H9 (cell line): Measurements from ENCODE around the gene BBOF1. TPM values are rescaled to one million over a fixed set of nuclear protein-coding genes. Genes with fewer than 3 reads are reported as not detected.

Source experiments
- DNase-seq: peaks from one replicate; pipeline ENCODE4 v3.0.0-alpha.2; 2017
- H2AFZ ChIP-seq: one replicate; pipeline ENCODE4 v1.6.1; 2013; ENCODE audit warnings: mild to moderate bottlenecking, low read length, control low read depth, moderate library complexity
- H2AK5ac ChIP-seq: 2 replicates; pipeline ENCODE4 v1.6.1; 2013; ENCODE audit warnings: low read length, control low read depth, mixed read lengths; ENCODE audit not compliant: insufficient read length
- H2BK120ac ChIP-seq: one replicate; pipeline ENCODE4 v1.6.1; 2013; ENCODE audit warnings: low read depth, mild to moderate bottlenecking, low read length, control low read depth, inconsistent platforms; ENCODE audit not compliant: poor library complexity, severe bottlenecking
- H2BK12ac ChIP-seq: 2 replicates; pipeline ENCODE4 v1.6.1; 2013; ENCODE audit warnings: low read length, control low read depth, mixed read lengths, low read depth; ENCODE audit not compliant: insufficient read length
- H2BK15ac ChIP-seq: 2 replicates; pipeline ENCODE4 v1.6.1; 2013; ENCODE audit warnings: low read depth, low read length, control low read depth
- H2BK20ac ChIP-seq: one replicate; pipeline ENCODE4 v1.6.1; 2013; ENCODE audit warnings: low read depth, mild to moderate bottlenecking, low read length, control low read depth, inconsistent platforms; ENCODE audit not compliant: poor library complexity, severe bottlenecking
- H2BK5ac ChIP-seq: 2 replicates; pipeline ENCODE4 v1.6.1; 2013; ENCODE audit warnings: low read length, control low read depth, mixed read lengths; ENCODE audit not compliant: insufficient read length
- H3K14ac ChIP-seq: 2 replicates; pipeline ENCODE4 v1.6.1; 2013; ENCODE audit warnings: low read length, control low read depth; ENCODE audit not compliant: insufficient read depth
- H3K18ac ChIP-seq: 2 replicates; pipeline ENCODE4 v1.6.1; 2013; ENCODE audit warnings: low read depth, mild to moderate bottlenecking, mixed read lengths, low read length, control low read depth; ENCODE audit not compliant: insufficient read length
- H3K23ac ChIP-seq: 2 replicates; pipeline ENCODE4 v1.6.1; 2013; ENCODE audit warnings: low read length, control low read depth, mixed read lengths, low read depth; ENCODE audit not compliant: insufficient read length
- H3K23me2 ChIP-seq: 2 replicates; pipeline ENCODE4 v1.6.1; 2013; ENCODE audit warnings: low read depth, mild to moderate bottlenecking, mixed read lengths, low read length, control low read depth; ENCODE audit not compliant: insufficient read length, poor library complexity, severe bottlenecking
- H3K27ac ChIP-seq: 2 replicates; pipeline ENCODE4 v1.5.1; 2013; ENCODE audit warnings: low read length, control low read depth, mixed read lengths, low read depth; ENCODE audit not compliant: insufficient read length
- H3K27me3 ChIP-seq: 2 replicates; pipeline ENCODE4 v1.6.1; 2013; ENCODE audit warnings: low read length, control low read depth, inconsistent platforms; ENCODE audit not compliant: insufficient read depth
- H3K4ac ChIP-seq: 2 replicates; pipeline ENCODE4 v1.6.1; 2013; ENCODE audit warnings: low read depth, mild to moderate bottlenecking, control low read depth, inconsistent platforms, low read length, moderate library complexity
- H3K4me1 ChIP-seq: 2 replicates; pipeline ENCODE4 v1.6.1; 2013; ENCODE audit warnings: low read length, control low read depth, inconsistent platforms; ENCODE audit not compliant: insufficient read depth
- H3K4me2 ChIP-seq: 2 replicates; pipeline ENCODE4 v1.6.1; 2013; ENCODE audit warnings: low read length, control low read depth, mixed read lengths; ENCODE audit not compliant: insufficient read length, insufficient read depth
- H3K56ac ChIP-seq: 2 replicates; pipeline ENCODE4 v1.6.1; 2013; ENCODE audit warnings: low read depth, mild to moderate bottlenecking, mixed read lengths, low read length, control low read depth; ENCODE audit not compliant: insufficient read length
- H3K79me1 ChIP-seq: 2 replicates; pipeline ENCODE4 v1.6.1; 2013; ENCODE audit warnings: low read depth, mild to moderate bottlenecking, moderate library complexity, low read length, control low read depth, inconsistent platforms; ENCODE audit not compliant: insufficient read depth, poor library complexity, severe bottlenecking
- H3K79me2 ChIP-seq: 2 replicates; pipeline ENCODE4 v1.6.1; 2013; ENCODE audit warnings: low read length, control low read depth, inconsistent platforms; ENCODE audit not compliant: insufficient read depth
- H3K9ac ChIP-seq: 2 replicates; pipeline ENCODE4 v1.6.1; 2013; ENCODE audit warnings: low read length, control low read depth, mixed read lengths; ENCODE audit not compliant: insufficient read length; ENCODE audit errors: extremely low read depth
- H3K9me3 ChIP-seq: one replicate; pipeline ENCODE4 v1.6.1; 2013; ENCODE audit warnings: low read depth, low read length, inconsistent platforms; ENCODE audit not compliant: control insufficient read depth
- H3T11ph ChIP-seq: one replicate; pipeline ENCODE4 v1.6.1; 2013; ENCODE audit warnings: mild to moderate bottlenecking, low read length, control low read depth, inconsistent platforms
- H4K20me1 ChIP-seq: one replicate; pipeline ENCODE4 v1.6.1; 2013; ENCODE audit not compliant: control insufficient read depth, insufficient read length, insufficient read depth
- H4K5ac ChIP-seq: 2 replicates; pipeline ENCODE4 v1.6.1; 2013; ENCODE audit warnings: low read depth, mild to moderate bottlenecking, mixed read lengths, low read length, control low read depth; ENCODE audit not compliant: insufficient read length
- H4K8ac ChIP-seq: replicated peaks from 2 replicates; pipeline ENCODE4 v1.6.1; 2013; ENCODE audit warnings: low read length, control low read depth, mixed read lengths, low read depth; ENCODE audit not compliant: insufficient read length
- H4K91ac ChIP-seq: 2 replicates; pipeline ENCODE4 v1.6.1; 2013; ENCODE audit warnings: low read depth, mild to moderate bottlenecking, moderate library complexity, mixed read lengths, low read length, control low read depth; ENCODE audit not compliant: insufficient read length
- H3K27ac Mint-ChIP-seq, 3 experiments: 2 replicates in 2 of 3; 3 replicates in 1 of 3; pipeline ENCODE4 v1.8.0; 2020 to 2021; ENCODE audit warnings: mixed read lengths in 3 of 3, mild to moderate bottlenecking in 1 of 3, moderate library complexity in 1 of 3
- H3K27me3 Mint-ChIP-seq: 2 replicates; pipeline ENCODE4 v1.8.0; 2021; ENCODE audit warnings: low read depth, mild to moderate bottlenecking, moderate library complexity, mixed read lengths
- H3K36me3 Mint-ChIP-seq, 3 experiments: 2 replicates in 2 of 3; 3 replicates in 1 of 3; pipeline ENCODE4 v1.8.0; 2020 to 2021; ENCODE audit warnings: low read depth in 3 of 3, mixed read lengths in 3 of 3; ENCODE audit not compliant: insufficient read depth in 1 of 3
- H3K4me1 Mint-ChIP-seq, 2 experiments: 2 replicates each; pipeline ENCODE4 v1.8.0; 2020; ENCODE audit warnings: mixed read lengths in 2 of 2
- H3K4me3 Mint-ChIP-seq, 2 experiments: 2 replicates in 1 of 2; 3 replicates in 1 of 2; pipeline ENCODE4 v1.8.0; 2020 to 2021; ENCODE audit warnings: mild to moderate bottlenecking in 2 of 2, mixed read lengths in 2 of 2, moderate library complexity in 1 of 2
- H3K9me3 Mint-ChIP-seq, 2 experiments: 2 replicates in 1 of 2; 3 replicates in 1 of 2; pipeline ENCODE4 v1.8.0; 2020; ENCODE audit warnings: mild to moderate bottlenecking in 2 of 2, mixed read lengths in 2 of 2, moderate library complexity in 1 of 2
- CTCF ChIP-seq: fragments of 200-600 bp; sonication (generic); conservative IDR thresholded peaks from 3 replicates; pipeline ENCODE4 v1.8.0; 2021; ENCODE audit warnings: antibody characterized with exemption, mild to moderate bottlenecking
- WGBS: extraction: QIAGEN DNeasy Blood & Tissue Kit; methylation state at CpG from one replicate; pipeline ENCODE4 v1.1.7; 2013; ENCODE audit warnings: missing lambda C conversion rate, low lambda C conversion rate, mixed read lengths; ENCODE audit not compliant: insufficient read length; ENCODE audit errors: extremely low coverage; 5-methylcytosine and 5-hydroxymethylcytosine counted together
- long read RNA-seq: library from polyadenylated mRNA; unstranded; transcript quantifications from one replicate; pipeline ENCODE4 v2.0.0, GENCODE V29; 2020
- total RNA-seq: library from RNA; stranded (reverse); gene quantifications from 2 replicates; pipeline ENCODE4 v1.2.1, GENCODE V29; 2021

BBOF1 gene
- total RNA-seq = 0.61 and 0.66 TPM in 2 replicates
- long read RNA-seq, partial matches to known transcripts = 0 of 4 reads
- long read RNA-seq, other reads (novel, unspliced or antisense) = 2 of 4 reads

GRCh38 chr14:74018586-74019407, at the start of gene BBOF1, which contains the start of gene ENTPD5:
Gene BBOF1, plus strand, starts transcription at chr14:74019349. Its CDS starts 130 bp downstream, at chr14:74019479.
Gene ENTPD5, minus strand, starts transcription at chr14:74019288. Its CDS starts 31,186 bp downstream, at chr14:73988102.
- no peak within 1 kb of the TSS for H2AK5ac ChIP-seq
- peak within 1 kb of the TSS; percentile 74 for H3K14ac ChIP-seq
- H3K4me2 ChIP-seq = peak within 1 kb of the TSS; percentile 70
- no peaks in the 10 kb centered on the region for H3K27me3 ChIP-seq
- H3K9ac ChIP-seq = peak within 1 kb of the TSS; percentile 58
- no peak within 1 kb of the TSS for H3K4ac ChIP-seq
- H3K9me3 Mint-ChIP-seq = no peaks in the 10 kb centered on the region
- no peaks in the 10 kb centered on the region for H4K20me1 ChIP-seq
- H3K18ac ChIP-seq = peak within 1 kb of the TSS; percentile 58
- no peaks in the 10 kb centered on the region; the same call in 1 of the 2 replicates for H3K27me3 Mint-ChIP-seq
- H3T11ph ChIP-seq = no peak within 1 kb of the TSS
- no peaks in the 10 kb centered on the region for H3K79me2 ChIP-seq
- no CpG with 5 or more reads among the region's 93 CpGs for WGBS
- peak; percentile 69 for DNase-seq
- no peak within 1 kb of the TSS for H2BK5ac ChIP-seq
- H4K5ac ChIP-seq = no peak within 1 kb of the TSS
- peak within 1 kb of the TSS; percentile 87 to 94 for H3K4me3 Mint-ChIP-seq
- no peak within 1 kb of the TSS for H2BK12ac ChIP-seq
- H4K8ac ChIP-seq = no peak within 1 kb of the TSS
- TF ChIP-seq CTCF = no peak
- no peak within 1 kb of the TSS for H4K91ac ChIP-seq
- peak within 1 kb of the TSS in 1 of 3 experiments; percentile 91; a peak in 3 of 7 replicates for H3K27ac Mint-ChIP-seq
- H3K27ac ChIP-seq = no peak within 1 kb of the TSS
- peaks cover 10 to 12% of the 10 kb centered on the region in 2 experiments for H3K4me1 Mint-ChIP-seq
- peaks cover 11% of the 10 kb centered on the region for H3K23me2 ChIP-seq
- no peak within 1 kb of the TSS for H3K56ac ChIP-seq
- peak within 1 kb of the TSS; percentile 22 for H2AFZ ChIP-seq
- no peaks in the 10 kb centered on the region for H3K79me1 ChIP-seq
- no peaks in the 10 kb centered on the region for H3K4me1 ChIP-seq
- H2BK20ac ChIP-seq = no peak within 1 kb of the TSS
- H2BK120ac ChIP-seq = no peak within 1 kb of the TSS
- H3K23ac ChIP-seq = no peak within 1 kb of the TSS
- no peak within 1 kb of the TSS; the same call in 1 of the 2 replicates for H2BK15ac ChIP-seq
- H3K36me3 Mint-ChIP-seq = peaks cover 0 to 4% (median 0%) of the 10 kb centered on the region in 3 experiments; a peak in 1 of 7 replicates
- H3K9me3 ChIP-seq = no peaks in the 10 kb centered on the region
